ENCODE results near the gene UBE2E2.

Gene UBE2E2

DNA sequence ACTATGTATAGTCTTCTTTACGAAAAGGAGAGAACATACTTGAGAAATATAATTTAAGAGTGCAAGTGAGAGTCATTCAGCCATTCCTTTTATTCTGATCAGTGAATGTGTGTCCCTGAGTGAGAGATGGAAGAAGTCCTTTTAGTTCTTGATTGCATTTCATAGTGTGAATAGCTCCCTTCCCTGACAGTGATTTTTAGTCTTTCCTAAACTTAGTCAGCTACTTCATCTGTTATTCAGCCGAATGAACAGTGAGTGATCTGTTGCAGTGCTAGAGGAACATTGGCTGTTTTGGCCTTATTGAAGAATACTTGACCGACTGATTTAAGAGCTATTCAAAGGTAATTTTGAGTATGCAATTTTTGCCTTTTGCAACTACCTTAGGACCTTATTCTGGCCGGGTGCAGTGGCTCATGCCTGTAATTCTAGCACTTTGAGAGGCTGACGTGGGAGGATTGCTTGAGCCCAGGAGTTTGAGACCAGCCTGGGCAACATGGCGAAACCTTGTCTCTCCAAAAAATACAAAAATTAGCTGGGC, 45.5 kb downstream of the UBE2E2 start:
- H3K4me1 ChIP-seq (ENCODE audit: insufficient read depth, low read length): no peaks in the 10 kb centered on the region
- H3K4me3 ChIP-seq (ENCODE audit: low read depth in 1 of 2, low read length in 2 of 2): no peak overlapping the region
- no peaks in the 10 kb centered on the region for H3K27me3 ChIP-seq (ENCODE audit: insufficient read depth, low read length, poor library complexity)
- no peak for ATAC-seq (ENCODE audit: insufficient read depth, low read depth)
- H3K27ac ChIP-seq (ENCODE audit: low read length): no peak overlapping the region
- no peak overlapping the region for H2AFZ ChIP-seq (ENCODE audit: low read depth, low read length)
- TF ChIP-seq, protein P1, sequence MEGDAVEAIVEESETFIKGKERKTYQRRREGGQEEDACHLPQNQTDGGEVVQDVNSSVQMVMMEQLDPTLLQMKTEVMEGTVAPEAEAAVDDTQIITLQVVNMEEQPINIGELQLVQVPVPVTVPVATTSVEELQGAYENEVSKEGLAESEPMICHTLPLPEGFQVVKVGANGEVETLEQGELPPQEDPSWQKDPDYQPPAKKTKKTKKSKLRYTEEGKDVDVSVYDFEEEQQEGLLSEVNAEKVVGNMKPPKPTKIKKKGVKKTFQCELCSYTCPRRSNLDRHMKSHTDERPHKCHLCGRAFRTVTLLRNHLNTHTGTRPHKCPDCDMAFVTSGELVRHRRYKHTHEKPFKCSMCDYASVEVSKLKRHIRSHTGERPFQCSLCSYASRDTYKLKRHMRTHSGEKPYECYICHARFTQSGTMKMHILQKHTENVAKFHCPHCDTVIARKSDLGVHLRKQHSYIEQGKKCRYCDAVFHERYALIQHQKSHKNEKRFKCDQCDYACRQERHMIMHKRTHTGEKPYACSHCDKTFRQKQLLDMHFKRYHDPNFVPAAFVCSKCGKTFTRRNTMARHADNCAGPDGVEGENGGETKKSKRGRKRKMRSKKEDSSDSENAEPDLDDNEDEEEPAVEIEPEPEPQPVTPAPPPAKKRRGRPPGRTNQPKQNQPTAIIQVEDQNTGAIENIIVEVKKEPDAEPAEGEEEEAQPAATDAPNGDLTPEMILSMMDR (IDR thresholded peaks at IDR 0.05; ENCODE audit: borderline replicate concordance, extremely low read depth, low read length, poor library complexity, severe bottlenecking): no peak
- no peak for TF ChIP-seq EZH2 (IDR thresholded peaks at IDR 0.05; ENCODE audit: borderline replicate concordance, low read depth, low read length, severe bottlenecking)
- no peak overlapping the region for H3K4me2 ChIP-seq (ENCODE audit: insufficient read depth, low read length)
- H3K9me3 ChIP-seq (ENCODE audit: insufficient read depth, low read length, severe bottlenecking): no peaks in the 10 kb centered on the region
- H3K36me3 ChIP-seq (ENCODE audit: insufficient read depth, low read length): no peaks in the 10 kb centered on the region
- no peak overlapping the region for H3K9ac ChIP-seq (ENCODE audit: low read depth, low read length)
- no peaks in the 10 kb centered on the region for H4K20me1 ChIP-seq (ENCODE audit: insufficient read depth, low read length)
- DNase-seq: no peak
- H3K79me2 ChIP-seq (ENCODE audit: insufficient read depth, low read length): no peaks in the 10 kb centered on the region

DNA sequence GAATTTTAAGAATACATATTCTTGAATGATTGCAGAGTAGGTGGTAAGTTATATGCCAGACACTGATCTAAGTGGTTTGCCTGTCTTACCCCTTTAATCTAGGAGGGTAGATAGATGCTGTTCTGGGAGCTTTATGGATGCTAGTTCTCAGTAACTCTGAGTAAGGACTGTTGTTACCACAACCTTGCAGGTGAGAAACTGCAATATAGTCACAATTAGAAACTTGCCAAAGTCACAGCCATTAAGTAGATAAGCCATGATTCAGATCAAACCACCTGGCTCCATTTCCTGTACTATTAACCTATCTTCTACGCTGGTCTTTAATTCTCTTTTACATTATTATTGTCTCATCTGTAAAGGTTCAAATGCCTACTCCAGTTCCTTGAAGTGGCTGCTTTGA, 46.8 kb downstream of the UBE2E2 start:
- Histone ChIP-seq H2AFZ (ENCODE audit: low read depth, low read length) (no peak overlapping the region), H3K27ac (ENCODE audit: low read length) (no peak overlapping the region), H4K20me1 (ENCODE audit: insufficient read depth, low read length) (no peaks in the 10 kb centered on the region), H3K9ac (ENCODE audit: low read depth, low read length) (no peak overlapping the region), H3K79me2 (ENCODE audit: insufficient read depth, low read length) (no peaks in the 10 kb centered on the region), H3K36me3 (ENCODE audit: insufficient read depth, low read length) (no peaks in the 10 kb centered on the region), H3K4me2 (ENCODE audit: insufficient read depth, low read length) (no peak overlapping the region), H3K4me3 (ENCODE audit: low read depth in 1 of 2, low read length in 2 of 2) (no peak overlapping the region), H3K9me3 (ENCODE audit: insufficient read depth, low read length, severe bottlenecking) (no peaks in the 10 kb centered on the region), H3K27me3 (ENCODE audit: insufficient read depth, low read length, poor library complexity) (no peaks in the 10 kb centered on the region), H3K4me1 (ENCODE audit: insufficient read depth, low read length) (no peaks in the 10 kb centered on the region)
- TF ChIP-seq, protein P1 (IDR thresholded peaks at IDR 0.05; ENCODE audit: borderline replicate concordance, extremely low read depth, low read length, poor library complexity, severe bottlenecking): no peak
- ATAC-seq (ENCODE audit: insufficient read depth, low read depth): peak; percentile 62
- DNase-seq: no peak

DNA sequence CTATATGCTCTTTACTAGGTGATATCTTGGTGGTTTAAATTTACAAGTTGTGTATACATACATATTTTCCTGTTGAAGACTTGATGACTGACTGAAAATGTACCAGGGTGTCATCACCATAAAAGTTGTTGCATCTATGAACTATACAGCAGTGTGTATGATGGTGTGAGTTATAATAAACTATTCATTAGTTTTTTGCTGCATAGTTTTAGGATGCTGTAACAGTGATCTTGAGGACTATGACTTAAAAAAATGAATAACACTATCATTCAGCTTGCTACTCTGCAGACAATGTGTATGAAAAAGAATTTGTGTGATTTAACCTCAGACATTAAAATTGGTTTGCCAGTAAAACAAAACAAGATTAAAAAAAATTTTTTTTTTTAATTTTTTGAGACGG, 49.0 kb downstream of the UBE2E2 start:
- H3K36me3 ChIP-seq (ENCODE audit: insufficient read depth, low read length): no peaks in the 10 kb centered on the region
- H3K79me2 ChIP-seq (ENCODE audit: insufficient read depth, low read length): no peaks in the 10 kb centered on the region
- H3K4me3 ChIP-seq (ENCODE audit: low read depth in 1 of 2, low read length in 2 of 2): no peak overlapping the region
- no peaks in the 10 kb centered on the region for H3K27me3 ChIP-seq (ENCODE audit: insufficient read depth, low read length, poor library complexity)
- H4K20me1 ChIP-seq (ENCODE audit: insufficient read depth, low read length): no peaks in the 10 kb centered on the region
- H3K9ac ChIP-seq (ENCODE audit: low read depth, low read length): no peak overlapping the region
- TF ChIP-seq, protein P1 (IDR thresholded peaks at IDR 0.05; ENCODE audit: borderline replicate concordance, extremely low read depth, low read length, poor library complexity, severe bottlenecking): no peak
- TF ChIP-seq EZH2 (IDR thresholded peaks at IDR 0.05; ENCODE audit: borderline replicate concordance, low read depth, low read length, severe bottlenecking): no peak
- no peak overlapping the region for H2AFZ ChIP-seq (ENCODE audit: low read depth, low read length)
- no peak overlapping the region for H3K27ac ChIP-seq (ENCODE audit: low read length)
- no peak for ATAC-seq (ENCODE audit: insufficient read depth, low read depth)
- no peak overlapping the region for H3K4me2 ChIP-seq (ENCODE audit: insufficient read depth, low read length)
- DNase-seq: no peak
- H3K9me3 ChIP-seq (ENCODE audit: insufficient read depth, low read length, severe bottlenecking): no peaks in the 10 kb centered on the region
- H3K4me1 ChIP-seq (ENCODE audit: insufficient read depth, low read length): no peaks in the 10 kb centered on the region

- Histone ChIP-seq H3K27me3 (ENCODE audit: insufficient read depth, low read length, poor library complexity) (no peaks in the 10 kb centered on the region), H3K36me3 (ENCODE audit: insufficient read depth, low read length) (no peaks in the 10 kb centered on the region), H3K4me2 (ENCODE audit: insufficient read depth, low read length) (no peak overlapping the region), H2AFZ (ENCODE audit: low read depth, low read length) (no peak overlapping the region), H3K27ac (ENCODE audit: low read length) (no peak overlapping the region), H3K9ac (ENCODE audit: low read depth, low read length) (no peak overlapping the region), H3K4me3 (ENCODE audit: low read depth in 1 of 2, low read length in 2 of 2) (no peak overlapping the region), H3K9me3 (ENCODE audit: insufficient read depth, low read length, severe bottlenecking) (no peaks in the 10 kb centered on the region), H3K4me1 (ENCODE audit: insufficient read depth, low read length) (no peaks in the 10 kb centered on the region), H4K20me1 (ENCODE audit: insufficient read depth, low read length) (no peaks in the 10 kb centered on the region), H3K79me2 (ENCODE audit: insufficient read depth, low read length) (no peaks in the 10 kb centered on the region)
- no peak for DNase-seq
- TF ChIP-seq, protein P1 (IDR thresholded peaks at IDR 0.05; ENCODE audit: borderline replicate concordance, extremely low read depth, low read length, poor library complexity, severe bottlenecking): no peak
- no peak for TF ChIP-seq EZH2 (IDR thresholded peaks at IDR 0.05; ENCODE audit: borderline replicate concordance, low read depth, low read length, severe bottlenecking)
- no peak for ATAC-seq (ENCODE audit: insufficient read depth, low read depth)
Observed at GRCh38 chr3:23253214-23253613, 50.1 kb downstream of the UBE2E2 start.
